ENCODE data around the gene LDHAL6B. TPM values are rescaled to one million over a fixed set of nuclear protein-coding genes. Genes with fewer than 3 reads are reported as not detected.

Gene LDHAL6B
- total and polyA plus RNA-seq, 2 of the 8 experiments (the other 6 are each of a cell fraction or from before 2014, with no cell fraction given), result not detected

- TF ChIP-seq CHD2 (IDR thresholded peaks at IDR 0.05; ENCODE audit: low read length) (no peak), RAD21 (IDR thresholded peaks at IDR 0.05 in 1 of 2, conservative IDR thresholded peaks at IDR 0.05 in 1 of 2; ENCODE audit: low read depth in 2 of 2, low read length in 2 of 2) (no peak), KDM1A (IDR thresholded peaks at IDR 0.05; ENCODE audit: borderline replicate concordance, low read length) (no peak), ATF2 (IDR thresholded peaks at IDR 0.05; ENCODE audit: low read length) (no peak), TAF1 (IDR thresholded peaks at IDR 0.05; ENCODE audit: low read depth, low read length) (no peak), BACH1 (IDR thresholded peaks at IDR 0.05; ENCODE audit: low read length) (no peak), CBX5 (IDR thresholded peaks at IDR 0.05; ENCODE audit: low read depth, low read length) (no peak), YY1 (IDR thresholded peaks at IDR 0.05; ENCODE audit: low read depth, low read length) (no peak), POU5F1 (IDR thresholded peaks at IDR 0.05; ENCODE audit: low read depth, low read length) (no peak), HDAC6 (IDR thresholded peaks at IDR 0.05; ENCODE audit: low read depth, low read length) (no peak)
- ChIA-PET POLR2A (ENCODE audit: partially characterized antibody) (no interaction called here), CTCF (ENCODE audit: partially characterized antibody) (interaction anchor here (0.9 to 4.1 kb wide), 7 partner anchors 7 to 429 kb away, joined by 3 to 24 read pairs (median 3); no protein-coding TSS in a partner anchor)
- Histone ChIP-seq H3K36me3 (ENCODE audit: control insufficient read depth in 2 of 4, insufficient read depth in 4 of 4, low read length in 3 of 4) (peaks cover 2 to 38% (median 8%) of the 10 kb centered on the region in 4 experiments; a peak in 6 of 8 replicates), H3K27me3 (replicated peaks in 1 of 4; ENCODE audit: control insufficient read depth in 3 of 4, extremely low read depth in 1 of 4, insufficient read depth in 3 of 4, low read length in 3 of 4) (no peaks in the 10 kb centered on the region), H3K4me2 (ENCODE audit: insufficient read depth in 1 of 2, low read depth in 2 of 2, low read length in 2 of 2) (no peak overlapping the region), H3K9me3 (ENCODE audit: insufficient read depth in 2 of 2, low read depth in 1 of 2, low read length in 1 of 2) (no peaks in the 10 kb centered on the region), H2BK20ac (ENCODE audit: low read length) (no peak overlapping the region), H3K4me1 (replicated peaks in 1 of 4; ENCODE audit: control insufficient read depth in 3 of 4, insufficient read depth in 4 of 4, low read length in 3 of 4) (no peaks in the 10 kb centered on the region), H3K23me2 (ENCODE audit: low read depth, low read length) (no peaks in the 10 kb centered on the region), H3K23ac (ENCODE audit: insufficient read length) (no peak overlapping the region), H3K4ac (replicated peaks; ENCODE audit: insufficient read length, low read depth, low read length) (no peak overlapping the region), H2BK12ac (ENCODE audit: low read depth, low read length) (no peak overlapping the region), H4K5ac (ENCODE audit: insufficient read length, low read depth, low read length) (no peak overlapping the region), H2AFZ (ENCODE audit: low read length) (no peak overlapping the region), H4K8ac (ENCODE audit: extremely low read depth, insufficient read depth, low read length) (no peak overlapping the region), H3K56ac (replicated peaks; ENCODE audit: insufficient read length, low read depth, low read length) (no peak overlapping the region), H2AK5ac (ENCODE audit: low read depth, low read length) (no peak overlapping the region), H3K14ac (ENCODE audit: insufficient read length) (no peak overlapping the region), H3K27ac (ENCODE audit: low read depth, low read length) (no peak overlapping the region), H4K20me1 (replicated peaks in 1 of 2; ENCODE audit: control insufficient read depth in 1 of 2, insufficient read depth in 2 of 2, low read length in 2 of 2) (no peaks in the 10 kb centered on the region), H3K9ac (replicated peaks in 1 of 4; ENCODE audit: extremely low read depth in 1 of 4, low read depth in 3 of 4, low read length in 3 of 4) (no peak overlapping the region), H3K79me2 (ENCODE audit: control insufficient read depth in 1 of 2, insufficient read depth in 2 of 2, low read length in 2 of 2) (no peaks in the 10 kb centered on the region), H2BK120ac (replicated peaks; ENCODE audit: low read depth, low read length) (no peak overlapping the region), H3K79me1 (ENCODE audit: low read depth, low read length) (no peaks in the 10 kb centered on the region), H3K18ac (ENCODE audit: extremely low read depth, low read length) (no peak overlapping the region), H4K91ac (replicated peaks; ENCODE audit: insufficient read length, low read length) (no peak overlapping the region), H3K4me3 (ENCODE audit: extremely low read depth in 1 of 4, insufficient read depth in 2 of 4, low read depth in 3 of 4, low read length in 4 of 4) (no peak overlapping the region), H2BK5ac (ENCODE audit: low read depth, low read length) (no peak overlapping the region), H2BK15ac (ENCODE audit: low read length) (no peak overlapping the region)
- WGBS, 2 experiments (ENCODE audit: extremely low coverage in 1 of 2, insufficient coverage in 1 of 2, insufficient read length in 1 of 2, insufficient replicate concordance in 2 of 2, low coverage in 1 of 2, low lambda C conversion rate in 2 of 2, missing lambda C conversion rate in 1 of 2), result 89% methylated on average over 3 of the region's 3 CpGs; no CpG with 5 or more reads in 1 of the 2 experiments
- FAIRE-seq (no peak), DNase-seq (ENCODE audit: low read depth in 1 of 2, low spot score in 2 of 2) (no peak)
Observed at GRCh38 chr15:59169251-59169708, 37.4 kb upstream of the LDHAL6B start.

All from H1 (cell line).